D721Med (cell line): ENCODE measurements around the gene ADM2.
A peak's percentile ranks its signal among the peaks of the same experiment; 100 is the strongest.

ENCODE experiments used
- DNase-seq: peaks from one replicate; pipeline ENCODE4 v3.0.0; 2011; ENCODE audit warnings: low spot score; ENCODE audit not compliant: insufficient read length
- FAIRE-seq: peaks from 2 replicates; lab custom pipeline; 2011; peaks lifted over from hg19 to GRCh38; lab: Jason Lieb, UNC
- CTCF ChIP-seq: IDR thresholded peaks from 2 replicates; pipeline ENCODE4 v1.5.1; 2012; ENCODE audit warnings: mild to moderate bottlenecking, control low read depth; ENCODE audit not compliant: insufficient read depth; ENCODE audit errors: missing control alignments

The ADM2 gene

DNA sequence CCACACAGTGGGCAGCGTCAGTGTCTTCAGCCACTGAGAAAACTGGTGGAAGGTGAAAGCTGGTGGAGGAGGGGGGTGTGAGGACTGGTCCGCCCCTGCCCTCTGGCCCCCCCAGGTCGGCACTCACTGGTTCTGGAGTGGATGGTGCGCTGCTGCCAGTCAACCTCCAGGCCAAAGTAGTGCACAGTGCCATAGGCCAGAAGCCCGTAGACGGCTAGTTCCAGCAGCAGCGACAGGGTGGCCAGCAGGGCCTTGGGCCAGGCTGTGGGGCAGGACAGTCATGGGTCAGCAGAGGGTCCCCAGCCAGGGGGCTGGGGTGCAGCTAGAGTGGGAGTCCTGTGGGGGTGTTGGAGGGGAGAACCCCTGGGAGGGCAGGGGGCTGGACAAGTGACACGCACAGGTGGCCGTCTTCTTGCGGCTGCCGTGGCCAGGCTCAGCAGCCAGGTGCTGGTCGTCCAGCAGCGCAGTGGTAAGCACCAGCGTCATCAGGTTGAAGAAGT is 24.0 kb downstream of the ADM2 start:
- FAIRE-seq (no peak), DNase-seq (no peak)
- TF ChIP-seq CTCF, result no peak

DNA sequence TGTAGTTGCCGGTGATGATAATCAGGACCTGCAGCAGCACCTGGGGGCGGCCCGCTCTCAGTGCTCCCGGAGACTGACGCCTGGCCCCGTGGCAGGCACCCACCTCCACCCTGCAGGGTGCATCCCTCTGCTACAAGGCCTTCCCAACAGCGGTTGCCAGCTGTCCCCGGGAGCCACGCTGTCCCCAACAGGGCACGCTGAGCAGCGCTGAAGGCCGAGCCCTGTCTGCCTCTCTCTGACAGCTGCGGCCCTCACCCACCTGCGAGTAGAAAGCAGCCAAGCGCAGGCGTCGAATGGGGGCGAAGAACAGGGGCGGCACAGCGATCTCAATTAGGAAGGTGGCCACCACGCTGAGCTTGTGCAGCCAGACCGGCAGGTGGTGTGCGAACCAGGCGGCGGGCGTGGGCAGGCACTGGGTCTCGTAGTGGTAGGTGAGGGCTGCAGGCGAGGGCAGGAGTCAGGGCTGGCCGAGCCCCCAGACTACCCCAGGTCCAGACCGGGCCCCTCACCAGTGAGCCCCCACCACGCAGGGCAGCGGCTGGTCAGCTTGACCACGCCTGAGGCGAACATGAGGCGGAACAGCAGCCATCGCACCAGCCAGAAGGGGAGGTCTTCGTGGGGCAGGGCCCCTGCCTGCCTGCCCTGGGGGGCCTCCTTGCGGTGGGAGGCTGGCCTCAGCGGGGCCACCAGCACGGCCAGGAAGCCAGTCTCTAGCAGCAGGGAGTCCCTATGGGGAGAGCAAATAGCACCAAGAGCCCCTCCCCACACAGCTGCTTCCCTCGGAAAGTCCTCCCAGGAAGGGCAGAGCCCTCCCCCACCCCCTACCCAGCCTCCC is 24.6 kb downstream of the ADM2 start:
- DNase-seq, result no peak
- TF ChIP-seq CTCF, result no peak
- FAIRE-seq, result no peak

GRCh38 chr22:50506611-50507420 is 25.5 kb downstream of the ADM2 start:
- DNase-seq (no peak), FAIRE-seq (no peak)

DNA sequence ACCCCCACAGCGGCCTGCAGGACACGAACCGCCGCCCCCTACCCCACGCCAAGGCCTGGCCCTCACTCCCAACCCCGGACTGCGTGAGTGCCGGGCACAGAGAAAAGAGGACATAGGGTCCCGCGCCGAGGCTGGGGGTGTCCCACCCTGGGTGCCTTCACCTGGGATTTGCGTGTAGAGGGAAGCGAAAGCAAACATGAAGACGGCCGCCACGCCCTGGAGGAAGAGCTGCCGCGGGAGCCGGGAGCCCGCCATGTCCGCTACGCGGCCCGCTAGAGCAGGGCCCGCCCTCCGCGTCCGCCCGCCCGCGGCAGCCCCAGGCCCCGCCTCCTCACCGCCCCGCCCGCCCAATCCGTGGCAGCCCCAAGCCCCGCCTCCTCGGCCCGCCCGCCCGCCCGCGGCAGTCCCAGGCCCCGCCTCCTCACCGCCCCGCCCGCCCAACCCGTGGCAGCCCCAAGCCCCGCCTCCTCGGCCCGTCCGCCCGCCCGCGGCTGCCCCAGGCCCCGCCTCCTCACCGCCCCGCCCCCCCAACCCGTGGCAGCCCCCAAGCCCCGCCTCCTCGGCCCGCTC is 26.2 kb downstream of the ADM2 start, which contains the start of gene LMF2:
Gene LMF2, minus strand, starts transcription at position 282 of the 570 bp plus-strand sequence. Its CDS starts 27 bp downstream, at position 255.
- no peak for FAIRE-seq
- no peak for TF ChIP-seq CTCF
- peak; percentile 66 for DNase-seq

More at GRCh38 chr22:50506611-50507420, 25.5 kb downstream of the ADM2 start:
- no peak for TF ChIP-seq CTCF

DNA sequence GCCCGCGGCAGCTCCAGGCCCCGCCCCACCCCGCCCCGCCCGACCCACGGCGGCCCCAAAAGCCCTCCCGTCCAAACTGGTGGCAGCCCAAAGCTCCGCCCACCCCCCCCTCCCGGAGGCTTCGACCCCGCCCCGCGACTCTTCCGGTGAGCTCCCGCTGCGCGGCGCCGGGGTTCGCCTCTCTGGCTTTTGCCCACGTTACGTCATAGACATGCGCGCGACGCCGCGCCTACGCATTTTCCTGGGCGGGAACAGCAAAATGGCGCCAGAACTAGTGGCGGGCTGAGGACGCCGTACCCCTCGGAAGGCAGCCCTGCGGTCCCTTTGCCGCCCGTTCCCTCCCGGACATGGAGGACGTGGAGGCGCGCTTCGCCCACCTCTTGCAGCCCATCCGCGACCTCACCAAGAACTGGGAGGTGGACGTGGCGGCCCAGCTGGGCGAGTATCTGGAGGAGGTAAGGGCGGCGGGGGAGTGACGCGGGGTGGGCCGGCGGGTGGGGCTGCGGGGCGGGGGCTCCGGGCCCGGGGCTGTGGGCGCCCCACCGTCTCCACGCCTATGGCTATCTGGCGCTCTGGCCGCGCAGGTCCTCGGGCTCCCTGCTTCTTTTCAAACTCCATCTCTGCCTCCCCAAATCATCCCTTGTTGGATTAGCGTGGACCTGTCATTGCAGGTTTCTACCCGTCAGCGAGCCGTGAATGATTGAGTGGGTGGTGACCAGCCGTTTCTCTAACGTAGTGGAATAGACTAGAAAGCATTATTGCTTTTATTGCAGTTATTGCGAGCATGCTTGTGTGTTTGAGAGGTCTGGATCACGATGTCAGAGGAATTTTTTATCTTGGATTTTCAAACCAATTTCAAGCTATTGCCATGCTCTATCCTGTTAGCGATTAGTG is 26.9 kb downstream of the ADM2 start, which contains the start of gene NCAPH2:
Gene NCAPH2, plus strand, starts transcription at position 234 of the 894 bp plus-strand sequence. Its CDS starts 114 bp downstream, at position 348.
- no peak for FAIRE-seq
- TF ChIP-seq CTCF, result no peak
- DNase-seq, result peak; percentile 74

GRCh38 chr22:50508897-50509296 is 27.6 kb downstream of the ADM2 start:
- FAIRE-seq (no peak), DNase-seq (no peak)
- TF ChIP-seq CTCF, result no peak
